Amygdala (tissue), 56 donors: ENCODE results near the gene CDX1.

Experiments used
- DNase-seq, 56 donors: peaks; one replicate each; lab custom pipeline; 2025; lab: John Stamatoyannopoulos, UW

The CDX1 gene

DNA sequence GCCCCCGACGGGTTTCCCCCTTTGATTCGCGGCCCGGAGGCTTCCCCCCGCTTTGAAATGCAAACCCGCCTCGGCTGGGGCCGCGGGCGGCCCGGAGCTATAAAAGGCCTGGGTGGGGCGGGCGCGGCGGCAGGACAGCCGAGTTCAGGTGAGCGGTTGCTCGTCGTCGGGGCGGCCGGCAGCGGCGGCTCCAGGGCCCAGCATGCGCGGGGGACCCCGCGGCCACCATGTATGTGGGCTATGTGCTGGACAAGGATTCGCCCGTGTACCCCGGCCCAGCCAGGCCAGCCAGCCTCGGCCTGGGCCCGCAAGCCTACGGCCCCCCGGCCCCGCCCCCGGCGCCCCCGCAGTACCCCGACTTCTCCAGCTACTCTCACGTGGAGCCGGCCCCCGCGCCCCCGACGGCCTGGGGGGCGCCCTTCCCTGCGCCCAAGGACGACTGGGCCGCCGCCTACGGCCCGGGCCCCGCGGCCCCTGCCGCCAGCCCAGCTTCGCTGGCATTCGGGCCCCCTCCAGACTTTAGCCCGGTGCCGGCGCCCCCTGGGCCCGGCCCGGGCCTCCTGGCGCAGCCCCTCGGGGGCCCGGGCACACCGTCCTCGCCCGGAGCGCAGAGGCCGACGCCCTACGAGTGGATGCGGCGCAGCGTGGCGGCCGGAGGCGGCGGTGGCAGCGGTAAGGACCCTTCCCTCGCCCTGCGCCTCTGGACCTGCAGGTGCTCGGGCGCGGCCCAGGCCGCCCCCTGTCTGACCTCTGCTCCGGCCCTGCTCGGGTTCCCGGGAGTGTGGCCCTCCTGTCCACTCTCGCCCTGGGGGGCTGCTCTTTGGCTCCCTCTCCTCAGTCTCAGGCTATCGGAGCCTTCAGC, at the start of gene CDX1:
TSS of gene CDX1 (plus strand) at position 129 of the 862 bp plus-strand sequence. CDS start at position 228, 99 bp downstream.
- no peak for DNase-seq

DNA sequence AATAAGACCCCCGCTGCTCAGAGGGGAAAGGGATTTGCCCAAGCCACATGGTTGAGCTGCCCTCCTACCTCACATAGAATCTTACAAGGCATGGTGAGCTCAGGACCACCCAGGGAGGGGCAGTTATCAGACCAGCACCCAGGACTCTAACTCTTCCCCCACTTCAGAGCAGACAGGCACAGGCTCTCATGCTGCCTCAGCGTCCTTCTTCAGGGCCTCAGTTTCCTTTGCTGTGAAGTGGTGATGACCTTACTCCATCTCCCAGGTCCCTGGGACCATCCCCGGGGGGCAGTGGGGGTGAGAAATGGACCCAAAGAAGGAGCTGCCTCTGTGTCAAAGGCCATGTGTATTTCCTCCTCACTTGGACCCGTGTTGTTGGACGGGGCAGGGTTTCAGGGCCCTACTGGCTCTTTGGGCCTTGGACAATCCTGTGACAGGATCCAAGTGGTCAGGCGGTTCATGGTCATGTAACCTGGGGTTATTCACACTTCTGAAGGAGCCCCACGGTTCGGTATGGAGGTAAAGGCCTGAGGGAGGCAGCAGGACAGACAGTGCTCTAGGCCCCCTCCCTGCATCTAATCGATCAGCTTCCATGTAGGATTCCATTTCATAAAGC, 48.5 kb upstream of the CDX1 start:
- no peak for DNase-seq

DNA sequence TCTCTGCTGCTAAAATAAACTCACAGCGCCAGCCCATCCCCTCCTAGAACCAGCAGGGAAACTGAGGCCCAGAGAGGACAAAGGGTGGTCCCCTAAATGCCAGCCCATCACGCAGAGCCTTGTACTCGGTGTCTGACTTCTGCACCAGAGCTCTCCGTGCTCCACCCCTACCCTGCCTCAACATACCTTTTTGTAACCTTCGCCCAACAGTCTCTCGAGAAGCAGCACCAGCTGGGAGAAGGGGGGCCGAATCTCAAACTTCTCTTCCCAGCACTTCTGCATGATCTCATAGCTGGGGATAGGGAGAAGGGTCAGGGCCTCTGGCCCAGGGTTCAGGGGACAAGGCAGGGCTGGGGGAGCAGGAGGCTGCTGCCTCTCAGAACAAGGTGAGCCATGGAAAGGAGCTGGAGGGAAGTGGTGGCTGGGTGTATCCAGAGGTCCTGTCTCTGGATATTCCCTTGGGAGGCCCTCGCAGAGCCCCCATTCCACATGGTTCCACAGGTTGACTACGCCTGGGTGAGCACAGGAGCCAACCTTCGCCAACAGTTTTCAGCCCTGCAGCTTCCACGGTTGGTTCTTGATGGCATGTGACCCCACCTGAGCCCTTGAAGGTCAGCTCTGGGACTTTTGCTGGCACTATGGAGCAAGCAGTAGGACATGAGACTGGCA, 47.9 kb upstream of the CDX1 start:
- DNase-seq = no peak

DNA sequence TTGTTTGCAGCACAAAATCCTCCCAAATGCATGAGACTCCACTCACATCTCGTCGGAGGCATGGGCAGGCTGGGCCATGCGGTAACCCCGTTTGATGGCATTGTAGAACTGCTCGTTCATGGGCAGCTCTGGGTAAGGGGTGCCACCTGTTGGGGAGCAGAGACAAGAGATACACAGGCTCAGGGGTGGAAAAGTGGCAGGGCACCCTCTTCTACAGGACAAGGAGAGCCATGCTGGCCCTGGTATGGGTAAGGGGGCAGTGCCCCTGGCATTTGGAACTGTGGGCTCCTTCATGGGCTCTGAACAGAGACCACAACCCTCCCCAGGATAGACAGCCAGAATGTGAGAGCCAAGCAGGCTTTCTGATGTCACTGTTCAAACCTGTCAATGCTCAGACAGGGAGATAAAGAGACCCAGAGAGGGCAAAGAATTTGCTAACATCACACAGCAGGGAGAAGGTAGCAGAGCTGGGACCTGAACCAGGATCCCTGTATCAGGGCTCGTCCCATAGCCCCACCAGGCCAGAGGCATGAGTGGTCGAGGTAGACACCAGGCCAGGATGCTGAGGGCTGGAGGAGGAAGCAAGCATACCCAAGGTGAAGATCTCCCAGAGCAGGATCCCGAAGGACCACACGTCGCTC, 47.0 kb upstream of the CDX1 start:
- DNase-seq = peak in 1 of 56 donors; percentile 18

DNA sequence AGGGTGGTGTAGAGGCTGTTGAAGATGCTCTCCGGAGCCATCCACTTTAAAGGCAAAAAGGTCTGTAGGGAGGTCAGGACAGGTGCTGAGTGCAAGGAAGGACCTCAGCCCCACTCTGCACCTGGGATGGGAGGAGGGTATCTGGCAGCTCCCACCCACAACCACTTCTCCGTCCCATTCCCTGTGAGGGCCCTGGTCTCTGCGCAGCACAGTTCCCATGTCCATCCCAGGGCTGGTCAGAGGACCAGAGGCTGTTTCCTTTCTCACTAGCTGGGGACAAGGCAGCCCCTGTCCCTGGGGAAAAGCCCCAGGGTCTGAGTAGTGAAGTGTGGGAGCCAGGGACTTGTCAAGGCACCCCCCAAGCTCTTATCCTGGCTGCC, 46.5 kb upstream of the CDX1 start:
- DNase-seq = no peak

DNA sequence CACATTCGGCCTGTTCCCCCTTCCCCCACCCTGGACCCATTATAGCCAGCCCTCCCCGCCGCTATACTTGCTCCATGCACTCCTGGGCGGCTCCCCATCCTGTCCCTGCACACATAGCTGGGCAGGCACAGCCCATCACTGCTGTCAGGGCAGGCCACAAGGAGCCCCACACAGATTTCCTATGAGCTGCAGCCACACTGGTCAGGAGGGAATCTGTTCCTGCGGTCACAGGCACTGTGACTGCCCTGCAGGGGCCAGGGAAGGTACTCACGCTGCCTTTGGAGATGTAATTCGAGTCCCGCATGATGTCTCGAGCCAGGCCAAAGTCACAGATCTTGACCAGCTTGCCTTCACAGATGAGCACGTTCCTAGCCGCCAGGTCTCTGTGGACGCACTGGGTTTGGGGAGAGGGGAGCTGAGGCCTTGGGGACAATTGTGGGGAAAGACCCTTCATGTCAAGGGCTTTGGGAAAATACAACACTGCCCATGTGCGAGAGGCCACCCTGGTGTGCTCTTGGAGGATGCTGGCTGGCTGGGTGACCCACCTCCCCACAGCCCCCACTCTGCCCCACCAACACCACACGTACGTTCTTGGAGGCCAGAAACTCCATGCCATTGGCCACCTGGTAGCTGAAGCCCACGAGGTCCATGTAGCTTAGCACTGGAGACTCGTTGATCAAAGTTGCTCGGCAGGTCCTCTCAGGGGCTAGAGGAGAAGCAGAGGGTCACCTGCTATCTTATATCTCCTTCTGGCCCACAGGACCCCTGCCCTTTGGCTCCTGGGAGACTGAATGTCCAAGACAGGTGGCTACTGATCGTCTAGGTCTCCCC, 45.7 kb upstream of the CDX1 start:
- no peak for DNase-seq

DNA sequence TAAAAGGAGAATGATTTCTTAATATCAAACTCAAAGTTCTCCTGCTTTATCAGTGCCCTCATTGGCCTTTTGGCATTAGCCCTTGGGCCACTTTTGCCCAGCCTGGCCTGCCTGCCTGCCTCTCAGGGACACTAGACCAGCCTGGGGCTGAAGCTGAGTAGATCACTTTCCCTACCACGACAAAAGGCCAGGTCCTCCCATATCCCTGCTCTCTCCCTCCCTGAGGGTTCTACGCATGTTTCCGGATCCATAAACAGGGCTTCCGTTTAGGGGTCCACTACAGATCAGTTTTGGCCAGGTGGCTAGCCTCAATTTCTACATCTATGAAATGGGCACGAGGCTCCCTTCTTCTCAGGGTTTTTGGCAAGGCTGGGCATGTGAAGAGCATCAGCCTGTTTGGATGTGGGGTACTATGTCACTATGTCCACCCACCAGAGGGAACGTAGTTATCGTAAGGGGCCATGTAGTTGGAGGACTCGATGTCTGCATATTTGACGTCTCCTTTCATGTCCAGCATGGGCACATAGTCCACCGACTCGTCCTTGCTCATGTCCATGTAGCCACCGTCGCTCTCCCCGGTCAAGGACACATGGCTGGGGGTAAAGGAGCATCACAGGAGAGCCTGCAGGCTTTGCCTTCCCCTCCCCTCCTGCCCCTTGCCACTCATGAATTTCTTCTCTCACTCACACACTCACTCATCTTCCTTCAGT, 45.0 kb upstream of the CDX1 start:
- no peak for DNase-seq

DNA sequence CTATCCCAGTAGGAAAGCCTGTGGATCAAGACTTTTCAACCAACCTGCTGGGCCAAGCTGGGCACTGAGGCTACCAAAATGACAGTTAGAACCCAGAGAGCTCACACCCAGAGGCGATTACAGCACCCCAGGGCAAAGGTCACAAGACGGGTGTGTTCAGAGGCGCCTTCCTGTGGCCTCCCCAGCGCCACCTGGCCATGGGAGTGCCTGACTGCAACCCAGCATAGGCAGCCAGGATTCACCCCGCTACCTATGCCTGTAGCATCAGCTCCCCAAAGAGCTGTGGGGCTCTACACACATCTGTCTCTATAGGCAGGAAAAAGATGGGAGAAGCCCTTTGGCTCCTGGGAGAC, 44.4 kb upstream of the CDX1 start:
- no peak for DNase-seq

DNA sequence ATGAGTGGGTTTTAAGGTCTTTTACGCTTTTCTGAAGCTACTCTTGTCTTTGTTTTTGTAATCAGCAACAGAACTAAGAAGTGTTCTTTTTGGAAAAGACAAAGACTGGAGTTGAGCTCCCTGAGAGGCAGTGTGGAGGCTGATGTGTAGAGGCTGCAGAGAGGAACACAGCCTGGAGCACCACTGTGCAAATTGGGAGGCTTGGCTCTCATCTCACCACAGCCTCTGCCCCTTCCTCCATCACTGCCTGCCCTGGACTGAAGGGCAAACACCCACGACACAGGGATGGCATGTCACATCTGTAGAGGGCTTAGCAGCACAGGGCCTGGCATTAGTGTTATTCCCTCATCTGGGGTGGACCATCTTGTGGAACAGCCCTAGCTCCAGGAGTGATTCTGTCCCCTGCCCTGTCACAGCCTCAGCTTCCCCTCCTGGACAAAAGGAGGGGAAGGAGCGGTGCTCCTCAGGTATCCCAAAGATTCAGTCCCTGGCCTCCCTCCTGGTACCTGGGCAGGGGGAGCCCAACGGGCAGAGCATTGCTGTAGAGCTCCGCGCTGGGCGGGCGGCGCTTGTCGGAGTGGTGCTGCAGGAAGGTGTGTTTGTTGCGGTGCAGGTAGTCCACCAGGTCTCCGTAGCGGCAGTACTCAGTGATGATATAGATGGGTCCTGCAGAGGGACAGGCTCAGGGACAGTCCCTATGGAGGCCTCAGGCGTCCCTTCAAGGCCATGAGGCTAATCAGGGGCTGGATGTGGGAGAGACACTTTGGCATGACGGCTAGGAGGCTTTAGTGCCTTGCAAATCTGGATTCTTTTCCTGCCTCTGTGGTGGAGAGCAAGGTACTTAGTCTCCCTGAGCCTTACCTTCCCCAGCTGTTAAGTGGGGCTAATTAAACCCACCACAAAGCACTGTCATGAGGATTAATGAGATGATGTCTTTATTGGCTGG, 43.8 kb upstream of the CDX1 start:
- DNase-seq = no peak

DNA sequence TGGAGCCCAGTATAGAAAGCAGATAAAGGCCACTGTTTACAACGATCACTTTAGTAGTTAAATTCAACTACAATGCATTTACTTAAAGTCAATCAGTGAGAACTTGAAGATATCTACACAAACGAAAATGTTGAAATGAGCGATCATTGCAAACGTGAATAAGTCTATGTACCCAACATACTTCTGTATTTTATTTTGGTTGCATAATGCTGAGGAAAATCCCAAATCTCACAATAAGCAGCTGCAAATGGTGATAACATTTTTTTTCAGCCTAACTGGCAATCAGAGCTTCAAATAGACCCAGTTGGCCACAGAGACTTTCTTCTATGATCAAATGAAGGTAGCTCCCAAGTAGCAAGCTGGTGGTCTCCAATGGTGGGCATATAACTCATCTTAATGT, 43.0 kb upstream of the CDX1 start:
- DNase-seq = no peak

DNA sequence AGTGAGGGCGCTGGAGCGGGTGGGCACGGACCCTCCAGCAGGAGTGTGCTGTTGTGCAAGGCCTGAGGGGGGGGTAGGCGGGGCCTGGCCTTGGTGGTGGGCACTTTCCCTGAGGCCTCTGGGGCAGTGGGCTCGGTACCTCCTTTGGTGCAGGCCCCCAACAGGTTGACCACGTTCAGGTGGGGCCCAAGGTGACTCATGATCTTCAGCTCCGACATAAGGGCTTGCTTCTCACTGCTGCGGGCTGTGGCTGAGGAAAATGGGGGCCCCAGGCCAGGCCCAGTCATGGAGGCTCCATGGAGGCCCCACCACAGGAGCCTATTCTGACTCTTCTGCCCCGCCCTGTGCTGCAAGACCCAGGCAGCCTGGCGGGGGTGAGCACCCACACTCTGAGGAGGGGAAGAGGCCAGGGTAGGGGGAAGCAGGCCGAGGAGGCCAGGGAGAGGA, 42.4 kb upstream of the CDX1 start:
- DNase-seq = no peak

DNA sequence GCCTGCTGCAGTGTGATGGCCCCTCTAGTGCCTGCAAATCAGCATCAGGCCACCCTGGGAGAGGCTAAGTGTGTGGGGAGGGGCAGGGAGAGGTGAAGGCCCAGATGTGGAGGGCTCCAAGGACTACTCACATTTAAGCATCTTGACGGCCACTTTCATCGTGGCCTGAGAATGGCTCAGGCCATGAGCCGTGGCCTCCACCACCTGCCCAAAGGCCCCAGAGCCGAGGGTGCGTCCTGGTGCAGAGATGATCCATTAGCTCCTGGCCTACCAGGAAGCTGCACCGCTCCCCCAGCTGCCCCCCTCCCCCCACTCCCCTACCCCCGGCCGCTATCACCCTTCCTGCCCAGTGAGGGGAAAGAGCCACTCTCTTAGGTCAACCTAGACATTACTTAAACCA, 42.0 kb upstream of the CDX1 start:
- no peak for DNase-seq

DNA sequence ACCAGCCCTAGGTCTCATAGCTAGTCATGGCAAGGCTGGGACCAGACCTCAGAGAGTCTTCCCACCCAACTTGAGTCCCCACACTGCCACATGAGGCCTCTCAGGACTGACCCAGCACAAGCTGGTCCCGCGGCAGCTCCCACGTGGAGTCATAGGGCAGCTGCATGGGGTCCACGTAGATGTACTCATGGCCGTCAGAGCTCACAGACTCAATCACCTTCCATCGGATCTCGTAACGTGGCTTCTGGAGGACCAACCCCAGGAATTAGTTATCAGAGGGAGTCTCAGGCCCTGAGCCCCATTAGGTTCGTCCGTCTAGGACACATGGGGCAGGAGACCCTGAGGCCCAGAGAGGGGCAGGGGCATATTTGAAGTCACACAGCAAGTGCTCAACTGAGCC, 41.2 kb upstream of the CDX1 start:
- DNase-seq = no peak

DNA sequence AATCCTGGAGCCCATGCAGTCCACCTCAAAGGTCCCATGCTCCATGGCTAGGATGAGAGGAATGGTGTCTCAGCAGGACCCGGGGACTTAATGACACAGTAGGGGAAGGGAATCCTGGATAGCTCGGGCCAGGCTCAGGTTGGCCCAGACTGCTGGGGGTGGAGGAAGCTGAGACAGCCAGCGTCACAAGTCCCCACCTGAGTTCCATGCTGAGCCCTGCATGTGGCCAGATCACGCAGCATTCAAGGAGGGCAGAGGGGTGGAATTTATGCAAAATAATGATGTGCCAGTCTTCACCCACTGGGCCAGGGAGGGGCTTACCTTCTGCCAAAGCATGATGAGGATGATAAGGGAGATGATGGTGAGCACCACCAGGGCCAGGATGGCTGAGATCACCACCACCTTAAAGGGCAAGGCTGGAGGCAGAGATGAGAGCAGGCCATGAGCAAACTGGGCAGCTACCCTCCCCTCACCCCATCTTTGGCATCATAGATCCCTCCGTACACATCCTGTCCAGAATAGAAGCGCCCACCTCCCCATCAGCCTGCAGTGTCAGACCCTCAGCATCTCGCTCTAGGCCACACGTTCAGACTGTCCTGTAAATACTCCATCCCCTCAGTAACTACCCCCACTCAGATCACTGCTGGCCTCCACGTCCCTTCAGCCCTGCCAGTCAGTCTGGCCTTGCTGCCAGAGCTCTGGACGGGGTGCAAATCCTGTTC, 40.2 kb upstream of the CDX1 start:
- DNase-seq = no peak

DNA sequence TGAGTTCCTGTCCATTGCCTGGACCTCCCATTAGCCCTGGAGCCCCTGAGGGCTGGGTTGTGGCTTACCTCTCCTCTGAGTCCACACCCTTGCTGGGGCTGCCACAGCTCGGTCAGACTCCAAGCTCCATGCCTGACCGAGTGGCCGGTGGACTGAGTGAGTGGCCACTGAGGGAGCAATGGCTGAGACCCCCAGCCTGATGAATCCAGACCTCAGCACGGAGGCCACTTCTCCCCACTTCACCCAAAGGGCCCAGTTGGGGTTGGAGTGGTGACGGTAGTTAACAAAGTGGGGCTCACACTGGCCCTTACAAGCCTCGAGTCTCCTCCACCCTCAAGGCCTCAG, 39.7 kb upstream of the CDX1 start:
- DNase-seq = no peak

DNA sequence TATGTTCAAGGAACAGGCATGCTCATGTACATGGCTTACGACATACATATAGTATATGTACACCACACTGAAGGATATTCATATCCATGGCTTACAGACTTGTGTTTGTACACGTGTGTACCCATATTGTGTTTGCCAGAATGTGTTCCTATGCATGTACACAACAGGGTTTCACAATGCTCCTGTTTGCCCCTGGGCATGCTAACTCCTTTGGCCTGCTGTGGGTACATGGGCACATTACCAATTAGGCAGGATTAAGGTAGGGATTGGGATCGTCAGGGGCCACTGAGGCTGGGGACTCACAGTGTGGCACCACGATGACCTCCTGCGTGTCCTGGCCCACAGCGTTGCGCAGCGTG, 37.1 kb upstream of the CDX1 start:
- no peak for DNase-seq

DNA sequence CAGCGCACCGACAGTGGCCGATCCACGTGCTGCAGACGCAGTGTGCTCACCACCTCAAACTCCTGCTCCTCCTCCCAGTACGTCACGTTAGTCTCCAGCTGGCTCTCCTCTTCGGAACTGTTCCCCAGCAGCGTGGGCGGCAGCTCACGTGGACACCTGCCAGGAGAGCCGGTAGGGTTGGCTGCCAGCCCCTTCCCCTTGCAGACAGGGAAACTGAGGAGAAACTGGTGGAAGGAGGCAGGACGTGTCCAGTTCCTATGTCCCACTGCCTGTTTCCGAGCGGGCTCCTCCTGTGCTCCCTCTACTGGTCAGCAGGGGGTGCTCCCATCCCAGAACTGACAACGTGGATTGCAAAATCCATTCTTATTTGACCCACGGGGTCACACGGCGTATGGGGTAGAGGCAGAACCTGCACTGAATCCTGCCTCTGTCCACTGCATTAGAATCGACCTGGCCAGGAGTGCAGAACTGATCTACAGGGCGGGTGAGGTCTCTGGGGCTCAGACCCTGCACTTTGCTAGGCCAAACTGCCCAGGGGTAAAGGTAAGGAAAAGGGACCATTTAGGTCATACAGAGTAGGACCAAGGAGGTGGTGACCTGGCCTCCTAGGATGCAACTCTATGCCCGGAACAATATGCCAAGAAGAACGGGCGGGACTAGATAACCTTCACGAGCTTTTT, 36.6 kb upstream of the CDX1 start:
- peak in 39 of 56 donors; percentile 14 to 75 (median 48) for DNase-seq
